GM21526 (cell line): Measurements from ENCODE around the gene IFIT5.
"Not testable (repeated sequence)": the region's sequence is repeated elsewhere in the genome, so short reads cannot be mapped to it uniquely, and the experiment has no call there.

Source experiments
- ATAC-seq: cut with Tn5 transposase; IDR thresholded peaks from one replicate; pipeline ENCODE4 v1.9.1; 2021; ENCODE audit warnings: moderate library complexity; ENCODE audit not compliant: unreplicated experiment, low FRiP score

The IFIT5 gene, protein sequence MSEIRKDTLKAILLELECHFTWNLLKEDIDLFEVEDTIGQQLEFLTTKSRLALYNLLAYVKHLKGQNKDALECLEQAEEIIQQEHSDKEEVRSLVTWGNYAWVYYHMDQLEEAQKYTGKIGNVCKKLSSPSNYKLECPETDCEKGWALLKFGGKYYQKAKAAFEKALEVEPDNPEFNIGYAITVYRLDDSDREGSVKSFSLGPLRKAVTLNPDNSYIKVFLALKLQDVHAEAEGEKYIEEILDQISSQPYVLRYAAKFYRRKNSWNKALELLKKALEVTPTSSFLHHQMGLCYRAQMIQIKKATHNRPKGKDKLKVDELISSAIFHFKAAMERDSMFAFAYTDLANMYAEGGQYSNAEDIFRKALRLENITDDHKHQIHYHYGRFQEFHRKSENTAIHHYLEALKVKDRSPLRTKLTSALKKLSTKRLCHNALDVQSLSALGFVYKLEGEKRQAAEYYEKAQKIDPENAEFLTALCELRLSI

GRCh38 chr10:89414146-89414878, at the start of gene IFIT5:
Gene IFIT5, plus strand, starts transcription at chr10:89414568. Its CDS starts 231 bp downstream, at chr10:89414799.
- peak; percentile 76 for ATAC-seq

GRCh38 chr10:89367529-89367928, 46.8 kb upstream of the IFIT5 start:
- peak; percentile 72 for ATAC-seq

GRCh38 chr10:89368129-89368528, 46.2 kb upstream of the IFIT5 start:
- ATAC-seq = no peak

DNA sequence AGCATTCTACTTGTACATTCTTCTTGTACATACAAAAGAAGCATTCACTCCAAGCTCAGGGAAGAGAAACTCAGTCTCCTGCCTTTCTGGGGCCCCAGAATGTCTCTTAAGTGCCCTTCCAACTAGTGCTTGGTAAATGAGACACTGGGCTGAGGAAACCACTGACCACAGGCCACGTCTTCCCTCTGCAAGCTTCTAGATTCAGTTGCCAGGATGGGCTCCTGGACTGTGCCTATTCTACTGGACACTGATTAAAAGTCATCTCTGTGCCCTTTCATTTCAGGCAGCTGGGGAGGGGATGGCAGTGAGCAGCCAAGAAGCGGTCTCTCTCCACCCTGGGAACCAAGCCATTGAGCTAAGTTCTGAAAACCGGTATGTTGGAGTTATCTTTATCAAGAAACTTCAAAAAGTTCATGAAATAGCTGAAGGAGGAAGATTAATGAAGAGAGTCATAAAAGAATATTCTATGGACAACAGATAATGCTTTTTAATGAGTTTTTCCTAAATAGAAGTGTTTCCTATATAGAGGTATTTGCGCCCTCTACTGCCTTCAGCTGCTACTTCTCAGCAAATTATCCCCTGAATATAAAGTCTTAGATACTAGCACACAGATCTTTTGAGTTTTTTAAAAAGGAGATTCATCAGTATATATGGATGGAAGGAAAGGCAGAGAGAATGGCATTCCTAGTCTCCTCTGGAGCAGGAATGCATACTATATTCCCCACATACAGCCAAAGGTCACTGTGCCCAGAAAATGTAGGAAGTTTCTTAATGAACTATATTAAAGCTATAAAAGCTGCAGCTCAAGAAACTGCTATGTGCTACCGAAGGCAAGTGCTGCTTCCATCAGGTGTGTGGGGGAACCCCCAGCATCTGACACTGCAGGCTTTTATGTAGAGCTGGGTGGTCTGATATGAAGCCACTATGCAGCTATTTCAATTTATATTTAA, 44.9 kb upstream of the IFIT5 start:
- no peak for ATAC-seq

GRCh38 chr10:89371079-89371478, 43.3 kb upstream of the IFIT5 start:
- no peak for ATAC-seq

DNA sequence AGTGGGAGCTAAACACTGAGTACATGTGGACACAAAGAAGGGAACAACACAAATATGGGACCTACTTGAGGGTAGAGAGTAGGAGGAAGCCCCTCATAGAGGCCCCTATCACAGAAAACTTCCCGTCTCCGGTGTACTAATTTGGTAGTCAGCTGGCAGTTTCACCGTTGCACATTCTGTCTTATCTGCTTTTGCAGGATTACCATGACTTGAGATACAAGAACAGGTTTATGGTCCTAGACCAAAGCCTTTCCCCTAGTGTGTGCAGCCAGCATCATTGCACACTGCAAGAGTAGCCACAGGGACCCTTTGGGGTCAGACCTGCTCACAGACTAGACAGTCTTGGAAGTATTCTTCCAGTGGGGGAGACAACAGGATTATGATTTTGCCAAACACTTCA, 42.4 kb upstream of the IFIT5 start:
- no peak for ATAC-seq

GRCh38 chr10:89373916-89374711, 40.3 kb upstream of the IFIT5 start:
- no peak for ATAC-seq

DNA sequence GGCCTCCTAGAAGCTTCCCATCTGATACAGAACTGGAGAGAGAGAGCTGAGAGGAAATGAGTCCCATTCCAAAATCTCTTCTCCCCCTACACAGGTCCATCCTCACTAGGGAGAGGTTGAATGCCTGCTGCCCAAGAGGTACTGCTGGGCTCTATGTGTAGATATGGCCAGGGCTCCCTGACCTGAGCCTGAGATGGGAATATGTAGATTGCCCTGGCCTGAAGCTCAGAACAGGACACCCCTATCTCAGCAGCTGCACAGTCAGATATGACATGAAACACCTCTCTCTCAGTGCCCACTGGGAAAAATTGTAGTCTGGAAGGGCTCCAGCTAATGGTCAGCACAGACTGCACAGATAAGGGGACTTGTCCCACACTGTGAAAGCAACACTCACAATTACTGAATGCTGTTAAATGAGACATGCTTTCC, 39.6 kb upstream of the IFIT5 start:
- no peak for ATAC-seq

GRCh38 chr10:89377705-89378637, 36.4 kb upstream of the IFIT5 start, which contains the start of gene IFIT1B:
Gene IFIT1B, plus strand, starts transcription at chr10:89378056. Its CDS starts 80 bp downstream, at chr10:89378136.
- no peak for ATAC-seq

DNA sequence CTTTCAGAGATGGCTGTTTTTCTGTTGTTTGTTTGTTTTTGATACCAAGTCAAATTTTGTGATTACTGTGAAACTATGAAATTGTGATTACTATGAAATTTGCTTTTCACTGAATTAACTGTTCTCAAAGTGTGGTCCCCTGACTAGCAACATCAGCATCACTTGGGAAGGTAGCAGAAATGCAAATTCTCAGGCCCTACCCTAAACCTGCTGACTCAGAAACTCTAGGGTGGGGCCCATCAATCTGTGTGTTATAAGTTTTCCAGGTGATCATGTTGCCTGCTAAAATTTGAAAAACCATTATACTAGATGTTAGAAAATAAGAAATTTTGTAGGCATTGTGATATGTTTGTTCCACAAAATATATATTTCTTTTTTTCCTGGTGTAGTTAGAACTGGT, 35.3 kb upstream of the IFIT5 start:
- ATAC-seq = no peak

DNA sequence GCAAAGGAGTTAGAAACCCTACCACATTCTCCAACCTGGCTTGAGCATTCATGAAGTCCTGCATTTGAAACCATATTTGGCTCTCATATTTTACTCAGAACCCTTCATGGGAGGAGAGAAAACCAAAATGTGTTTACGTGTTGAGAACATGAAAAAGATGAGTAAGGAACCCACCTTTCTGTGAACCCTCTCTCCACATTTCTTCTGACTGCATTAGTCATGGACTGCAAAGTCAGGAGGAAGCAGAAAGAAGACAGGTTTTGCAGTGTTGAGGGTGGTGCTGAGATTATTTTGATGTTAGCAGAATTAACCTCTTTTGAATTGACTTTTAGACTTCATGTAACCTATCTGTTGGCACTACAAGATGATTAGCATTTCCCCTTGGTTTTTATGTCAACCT, 31.6 kb upstream of the IFIT5 start:
- no peak for ATAC-seq

DNA sequence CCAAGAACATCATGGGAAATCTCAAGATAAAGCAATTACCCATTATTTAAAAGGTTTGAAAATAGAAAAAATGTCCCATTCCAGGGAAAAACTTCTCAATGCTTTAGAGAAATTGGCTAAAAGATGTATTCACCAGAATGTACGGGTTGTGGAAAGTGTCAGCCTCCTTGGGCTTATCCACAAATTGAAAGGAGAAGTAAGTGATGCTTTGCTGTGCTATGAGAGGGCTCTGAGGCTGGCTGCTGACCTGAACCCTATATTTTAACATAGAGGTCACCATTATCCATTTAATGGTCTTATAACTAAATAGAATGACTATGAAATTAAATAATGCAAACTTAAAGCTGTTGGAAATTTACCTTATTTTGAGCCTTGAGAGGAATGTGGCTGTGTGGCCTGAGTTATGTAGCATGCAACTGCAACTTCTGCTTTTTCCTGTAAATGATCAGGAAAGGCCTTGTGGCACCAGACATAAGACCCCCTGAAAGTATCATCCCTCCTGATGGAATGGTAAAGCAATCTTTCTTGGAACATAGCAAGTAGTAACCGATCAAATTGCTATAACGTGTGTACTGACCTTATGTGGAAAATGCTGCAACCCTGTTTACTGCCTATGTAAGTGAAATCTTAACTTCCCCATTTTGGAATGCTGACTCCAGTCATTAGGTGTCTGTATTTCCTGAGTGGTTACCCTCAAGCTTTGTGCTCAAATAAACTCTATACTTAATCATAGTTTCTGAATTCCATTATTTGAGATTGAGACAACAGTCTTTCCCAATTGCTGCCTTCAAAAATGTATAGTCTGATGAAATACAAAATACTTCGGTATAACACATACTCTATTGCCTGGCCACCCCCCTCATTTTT, 29.7 kb upstream of the IFIT5 start:
- ATAC-seq = no peak

DNA sequence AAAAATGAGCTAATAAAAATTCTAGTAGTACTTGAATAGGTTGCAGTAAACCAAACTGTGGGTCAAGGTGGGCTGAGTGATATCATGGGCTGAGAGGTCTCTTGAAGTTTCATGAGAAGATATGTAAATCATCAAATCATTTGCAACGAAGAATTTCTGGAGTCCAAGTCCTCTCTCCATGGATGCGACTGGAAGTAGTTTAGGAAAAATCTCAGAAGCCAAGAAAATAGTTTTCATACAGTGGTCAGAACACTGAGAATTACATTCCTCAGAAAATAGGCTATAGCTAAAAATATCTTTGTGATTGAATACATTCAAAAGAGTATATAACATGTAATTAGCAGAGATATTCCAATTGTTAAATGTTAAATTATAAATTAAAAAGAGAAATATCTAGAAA, 25.6 kb upstream of the IFIT5 start:
- no peak for ATAC-seq

DNA sequence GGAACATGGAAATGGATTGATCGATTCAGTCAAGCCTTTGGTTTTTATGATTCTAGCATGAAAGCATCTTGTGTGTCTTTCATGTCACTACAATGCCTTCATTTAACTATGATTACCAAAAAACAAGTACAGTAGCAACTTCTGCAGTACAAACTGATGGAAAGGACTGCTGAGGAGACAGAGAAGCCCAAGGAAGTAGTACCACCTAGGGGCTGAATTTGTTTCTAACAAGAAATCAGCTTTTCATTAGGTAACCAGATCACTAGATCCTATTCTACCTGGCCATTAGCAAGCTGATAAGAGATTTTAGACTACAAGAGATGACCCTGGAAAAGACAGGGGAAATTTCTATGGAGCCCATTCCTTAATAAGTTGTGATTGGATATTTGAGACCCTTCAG, 25.1 kb upstream of the IFIT5 start:
- ATAC-seq = no peak

DNA sequence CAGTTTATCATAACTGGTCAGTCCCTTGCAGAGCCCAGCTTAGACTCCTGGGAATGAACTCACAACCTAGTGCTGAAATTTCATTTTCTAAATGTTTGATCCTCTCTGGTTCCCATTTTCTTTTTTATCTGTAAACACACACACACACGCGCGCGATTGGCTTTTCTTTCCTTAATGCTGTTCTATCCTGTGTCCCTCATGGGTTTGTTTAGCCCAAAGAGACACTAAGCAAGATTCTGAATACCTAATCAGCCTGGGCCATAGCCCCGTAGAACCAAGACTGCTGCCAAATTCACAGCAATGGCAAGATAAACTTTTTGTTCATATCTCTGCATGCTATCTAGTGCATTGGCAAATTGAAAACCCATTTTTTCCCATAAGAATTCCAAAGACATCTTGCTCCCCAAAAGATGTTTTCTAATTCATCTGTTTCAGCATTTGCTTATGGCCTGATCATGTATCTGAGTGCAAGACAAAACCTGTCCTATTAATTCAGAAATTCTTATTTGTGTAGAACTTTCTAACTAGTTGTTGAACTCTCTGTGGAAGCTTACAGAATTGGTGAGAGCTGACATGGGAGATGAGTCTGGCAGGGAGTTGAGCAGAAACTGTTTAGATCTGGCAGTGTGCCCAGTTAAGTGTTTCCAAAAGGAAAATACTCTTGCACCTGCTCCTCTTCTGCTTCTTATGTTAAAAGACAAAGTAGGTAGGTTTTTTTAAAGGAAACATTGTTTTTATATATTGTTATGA, 23.7 kb upstream of the IFIT5 start:
- ATAC-seq = no peak

DNA sequence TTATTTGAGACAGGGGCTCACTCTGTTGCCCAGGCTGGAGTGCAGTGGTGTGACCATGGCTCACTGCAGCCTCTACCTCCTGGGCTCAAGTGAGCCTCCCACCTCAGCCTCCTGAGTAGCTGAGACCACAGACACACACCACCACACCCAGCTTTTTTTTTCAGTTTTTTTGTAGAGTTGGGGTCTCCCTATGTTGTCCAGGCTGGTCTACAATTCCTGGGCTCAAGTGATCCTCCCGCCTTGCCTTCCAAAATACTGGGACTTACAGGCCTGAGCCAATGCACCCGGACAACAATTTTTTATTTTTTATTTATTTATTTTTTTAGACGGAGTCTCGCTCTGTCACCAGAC, 23.2 kb upstream of the IFIT5 start:
- ATAC-seq = not testable (repeated sequence)
